Duodenal mucosa (tissue), 2 donors: ENCODE measurements around the gene LSAMP.
"Not testable (repeated sequence)": the region's sequence is repeated elsewhere in the genome, so short reads cannot be mapped to it uniquely, and the experiment has no call there.

Experiments used
- H3K27ac ChIP-seq: one replicate; pipeline ENCODE4 v1.7.0; 2013; ENCODE audit warnings: low read depth, low read length
- H3K27me3 ChIP-seq, 2 donors: one replicate each; pipeline ENCODE4 v1.7.0; 2013; ENCODE audit warnings: low read length in 2 of 2, control low read depth in 1 of 2; ENCODE audit not compliant: insufficient read depth in 2 of 2, control insufficient read depth in 1 of 2
- H3K36me3 ChIP-seq, 2 donors: one replicate each; pipeline ENCODE4 v1.7.0; 2013; ENCODE audit warnings: low read length in 2 of 2, control low read depth in 1 of 2; ENCODE audit not compliant: insufficient read depth in 2 of 2, control insufficient read depth in 1 of 2
- H3K4me1 ChIP-seq, 2 donors: one replicate each; pipeline ENCODE4 v1.7.0; 2013; ENCODE audit warnings: low read length in 2 of 2, control low read depth in 1 of 2; ENCODE audit not compliant: insufficient read depth in 2 of 2, control insufficient read depth in 1 of 2
- H3K4me3 ChIP-seq, 2 donors: one replicate each; pipeline ENCODE4 v1.7.0; 2013; ENCODE audit warnings: low read length in 2 of 2, low read depth in 1 of 2
- H3K9ac ChIP-seq, 2 donors: one replicate each; pipeline ENCODE4 v1.7.0; 2013; ENCODE audit warnings: low read length in 2 of 2, low read depth in 1 of 2
- H3K9me3 ChIP-seq, 2 donors: one replicate each; pipeline ENCODE4 v1.7.0; 2013; ENCODE audit warnings: low read length in 2 of 2, control low read depth in 1 of 2; ENCODE audit not compliant: control insufficient read depth in 1 of 2

LSAMP gene

GRCh38 chr3:115784739-115785536, 660.3 kb downstream of the LSAMP start:
- Histone ChIP-seq H3K9me3 (no peaks in the 10 kb centered on the region), H3K27me3 (no peaks in the 10 kb centered on the region), H3K27ac (no peak overlapping the region), H3K4me1 (peaks cover 5 to 15% of the 10 kb centered on the region in 2 donors), H3K36me3 (no peaks in the 10 kb centered on the region), H3K9ac (peak overlapping the region; percentile 22 to 56), H3K4me3 (peak overlapping the region; percentile 73 to 77)

- Histone ChIP-seq H3K27me3 (no peaks in the 10 kb centered on the region), H3K9ac (peak overlapping the region; percentile 56 to 58), H3K4me1 (peaks cover 5 to 15% of the 10 kb centered on the region in 2 donors), H3K4me3 (peak overlapping the region; percentile 73 to 77), H3K9me3 (no peaks in the 10 kb centered on the region), H3K27ac (peak overlapping the region; percentile 83), H3K36me3 (no peaks in the 10 kb centered on the region)
These were observed 661.1 kb downstream of the LSAMP start for GRCh38 chr3:115783938-115784738.

- not testable (repeated sequence) for H3K27ac ChIP-seq
- H3K4me3 ChIP-seq, result peak overlapping the region in 1 of 2 donors; percentile 77
- H3K9ac ChIP-seq, result peak overlapping the region in 1 of 2 donors; percentile 58
These were observed 661.9 kb downstream of the LSAMP start for GRCh38 chr3:115783426-115783825.

GRCh38 chr3:115779011-115779410, 666.3 kb downstream of the LSAMP start:
- H3K27ac ChIP-seq, result no peak overlapping the region

More at GRCh38 chr3:115783426-115783825, 661.9 kb downstream of the LSAMP start:
- H3K9me3 ChIP-seq, H3K27me3 ChIP-seq, H3K36me3 ChIP-seq: not testable (repeated sequence)
- peaks cover 5 to 15% of the 10 kb centered on the region in 2 donors for H3K4me1 ChIP-seq

GRCh38 chr3:115772951-115773350, 672.3 kb downstream of the LSAMP start:
- no peak overlapping the region for H3K9ac ChIP-seq
- H3K4me1 ChIP-seq, result no peaks in the 10 kb centered on the region
- no peaks in the 10 kb centered on the region for H3K27me3 ChIP-seq
- H3K4me3 ChIP-seq, result no peak overlapping the region
- H3K9me3 ChIP-seq, result no peaks in the 10 kb centered on the region
- H3K27ac ChIP-seq, result no peak overlapping the region
- no peaks in the 10 kb centered on the region for H3K36me3 ChIP-seq

More at GRCh38 chr3:115779011-115779410, 666.3 kb downstream of the LSAMP start:
- no peak overlapping the region for H3K4me3 ChIP-seq
- peaks cover 0 to 7% of the 10 kb centered on the region in 2 donors for H3K4me1 ChIP-seq
- H3K9me3 ChIP-seq, result no peaks in the 10 kb centered on the region
- no peak overlapping the region for H3K9ac ChIP-seq
- H3K36me3 ChIP-seq, result no peaks in the 10 kb centered on the region
- H3K27me3 ChIP-seq, result no peaks in the 10 kb centered on the region

GRCh38 chr3:115768661-115769060, 676.6 kb downstream of the LSAMP start:
- no peak overlapping the region for H3K27ac ChIP-seq
- H3K27me3 ChIP-seq, result no peaks in the 10 kb centered on the region
- no peaks in the 10 kb centered on the region for H3K36me3 ChIP-seq
- H3K9me3 ChIP-seq, result no peaks in the 10 kb centered on the region
- H3K4me3 ChIP-seq, result no peak overlapping the region
- H3K4me1 ChIP-seq, result no peaks in the 10 kb centered on the region
- H3K9ac ChIP-seq, result no peak overlapping the region

GRCh38 chr3:115766587-115767482, 678.5 kb downstream of the LSAMP start:
- H3K36me3 ChIP-seq, result no peaks in the 10 kb centered on the region
- no peak overlapping the region for H3K27ac ChIP-seq
- no peak overlapping the region for H3K4me3 ChIP-seq
- no peaks in the 10 kb centered on the region for H3K27me3 ChIP-seq
- no peaks in the 10 kb centered on the region for H3K4me1 ChIP-seq
- H3K9me3 ChIP-seq, result no peaks in the 10 kb centered on the region
- H3K9ac ChIP-seq, result no peak overlapping the region

- Histone ChIP-seq H3K36me3 (no peaks in the 10 kb centered on the region), H3K27me3 (no peaks in the 10 kb centered on the region), H3K4me1 (no peaks in the 10 kb centered on the region), H3K9me3 (no peaks in the 10 kb centered on the region), H3K9ac (no peak overlapping the region), H3K27ac (no peak overlapping the region), H3K4me3 (no peak overlapping the region)
These were observed 683.4 kb downstream of the LSAMP start for GRCh38 chr3:115761927-115762305.

- no peaks in the 10 kb centered on the region for H3K27me3 ChIP-seq
- H3K9me3 ChIP-seq, result no peaks in the 10 kb centered on the region
- H3K27ac ChIP-seq, result no peak overlapping the region
- H3K36me3 ChIP-seq, result no peaks in the 10 kb centered on the region
- H3K4me1 ChIP-seq, result no peaks in the 10 kb centered on the region
- no peak overlapping the region for H3K9ac ChIP-seq
- H3K4me3 ChIP-seq, result no peak overlapping the region
These were observed 684.6 kb downstream of the LSAMP start for GRCh38 chr3:115760716-115761115.
